Right cardiac atrium (tissue), 5 donors: Measurements from ENCODE around the gene TCP1. TPM values are rescaled to one million over a fixed set of nuclear protein-coding genes. Genes with fewer than 3 reads are reported as not detected.

Experiments
- ATAC-seq, 2 donors: fragments of 200-7000 bp; cut with Tn5 transposase; one replicate each; pipeline versions ENCODE4 v1.8.0 to v1.9.1; 2020; ENCODE audit warnings: moderate library complexity in 2 of 2, mild to moderate bottlenecking in 1 of 2
- DNase-seq, 3 donors: peaks; one replicate each; pipeline ENCODE4 v3.0.0-alpha.2; 2020
- H3K27ac ChIP-seq: one replicate; pipeline ENCODE4 v1.5.1; 2013; ENCODE audit warnings: mild to moderate bottlenecking, low read length, control low read depth, moderate library complexity
- H3K27me3 ChIP-seq: one replicate; pipeline ENCODE4 v1.6.1; 2013; ENCODE audit not compliant: control insufficient read depth, insufficient read depth
- H3K4me1 ChIP-seq: one replicate; pipeline ENCODE4 v1.6.1; 2013; ENCODE audit warnings: low read length; ENCODE audit not compliant: control insufficient read depth, insufficient read depth
- H3K4me3 ChIP-seq: one replicate; pipeline ENCODE4 v1.5.1; 2013; ENCODE audit warnings: low read length, control low read depth
- H3K9me3 ChIP-seq: one replicate; pipeline ENCODE4 v1.6.1; 2013; ENCODE audit warnings: low read length; ENCODE audit not compliant: control insufficient read depth
- WGBS: extraction: QIAGEN DNeasy Blood & Tissue Kit; methylation state at CpG from one replicate; pipeline ENCODE4 v1.1.7; 2013; 5-methylcytosine and 5-hydroxymethylcytosine counted together
- intact Hi-C, 4 donors: fragments of 100-400 bp; cut with DNase I; formaldehyde crosslinking; loops; one replicate each; pipeline versions ENCODE4 v1.11.0 to v1.14.0; 2022 to 2023
- polyA plus RNA-seq: library from polyadenylated mRNA; stranded (reverse); fragments of 200-250 nt; gene quantifications from one replicate; pipeline ENCODE4 v1.2.3, GENCODE V29; 2013
- total RNA-seq, 4 donors: library from RNA; stranded (reverse); fragmentation: NEBNext Ultra II Directional; extraction: Animal tissue kit (Norgen Biotek cat#: 25700); gene quantifications; one replicate each; pipeline ENCODE4 v1.2.1, GENCODE V29; 2021
- donor health status: healthy with polysubstance abuse.
- donor health status: DM: no; HTN: yes; CAD: no.
- donor health status: DM: no; HTN: no; CAD: no.
- donor health status: DM: no; HTN: yes; CAD: no; lungs with severe emphysema.
- donor health status: DM: yes; HTN: yes; CAD: no.

TCP1 gene
- total and polyA plus RNA-seq, 5 donors = 123 to 161 (median 136) TPM

DNA sequence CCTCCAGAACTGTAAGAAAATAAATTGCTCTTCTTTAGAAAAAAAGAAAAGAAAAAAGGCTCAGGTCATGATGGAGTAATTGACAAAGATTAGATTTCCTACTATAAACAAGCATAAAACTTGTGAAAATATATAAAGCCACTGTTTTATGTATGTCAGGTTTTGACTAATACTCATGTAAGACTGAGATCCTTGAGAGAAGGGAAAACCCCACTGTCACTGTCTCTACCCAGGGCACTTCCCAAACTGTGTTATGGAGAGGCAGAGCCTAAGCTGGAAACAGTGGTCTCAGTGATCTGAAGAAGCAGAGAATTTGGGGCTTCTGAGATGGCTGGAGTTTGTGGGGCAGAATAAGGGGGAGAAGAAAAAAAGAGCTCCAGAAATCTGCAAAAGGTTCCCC is 19.9 kb downstream of the TCP1 start:
- intact Hi-C loops = no loop called here
- no peak overlapping the region for H3K4me3 ChIP-seq

GRCh38 chr6:159766906-159767305 is 22.5 kb downstream of the TCP1 start:
- H3K27me3 ChIP-seq = no peaks in the 10 kb centered on the region
- DNase-seq (no peak), ATAC-seq (no peak)
- H3K27ac ChIP-seq = no peak overlapping the region
- no peak overlapping the region for H3K4me3 ChIP-seq
- H3K4me1 ChIP-seq = peaks cover 5% of the 10 kb centered on the region
- intact Hi-C loops = no loop called here
- H3K9me3 ChIP-seq = no peaks in the 10 kb centered on the region

More for the DNA sequence above, 19.9 kb downstream of the TCP1 start:
- Histone ChIP-seq H3K27me3 (no peaks in the 10 kb centered on the region), H3K4me1 (no peaks in the 10 kb centered on the region), H3K27ac (no peak overlapping the region), H3K9me3 (no peaks in the 10 kb centered on the region)
- ATAC-seq = no peak
- no peak for DNase-seq

DNA sequence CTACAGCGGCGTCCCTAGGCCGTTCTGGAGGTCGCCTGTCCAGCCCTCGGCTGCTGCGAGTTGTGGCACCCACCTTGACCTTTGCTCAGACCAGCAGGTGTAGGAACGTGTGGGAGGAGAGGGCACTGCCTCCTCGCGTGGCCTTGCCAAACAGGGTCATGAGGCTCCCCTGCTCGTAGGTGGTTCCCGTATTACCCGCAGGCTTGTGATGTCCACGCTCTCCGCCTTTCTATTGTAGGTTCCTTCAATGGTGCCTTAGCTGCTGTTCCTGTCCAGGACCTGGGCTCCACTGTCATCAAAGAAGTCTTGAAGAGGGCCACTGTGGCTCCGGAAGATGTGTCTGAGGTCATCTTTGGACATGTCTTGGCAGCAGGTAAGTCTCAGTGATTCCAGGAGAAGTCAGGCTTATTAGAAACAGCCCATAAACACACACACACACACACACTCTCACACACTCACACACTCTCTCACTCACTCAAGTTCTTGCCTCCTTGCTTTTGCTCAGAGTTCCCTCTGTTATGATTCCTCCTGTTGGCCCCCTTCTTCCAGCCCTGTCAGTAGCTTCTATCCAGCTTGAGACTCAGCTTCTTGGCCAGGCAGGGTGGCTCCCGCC is 26.6 kb downstream of the TCP1 start:
- intact Hi-C loops = no loop called here
- peak in 1 of 3 donors; percentile 63 for DNase-seq
- H3K27me3 ChIP-seq = no peaks in the 10 kb centered on the region

DNA sequence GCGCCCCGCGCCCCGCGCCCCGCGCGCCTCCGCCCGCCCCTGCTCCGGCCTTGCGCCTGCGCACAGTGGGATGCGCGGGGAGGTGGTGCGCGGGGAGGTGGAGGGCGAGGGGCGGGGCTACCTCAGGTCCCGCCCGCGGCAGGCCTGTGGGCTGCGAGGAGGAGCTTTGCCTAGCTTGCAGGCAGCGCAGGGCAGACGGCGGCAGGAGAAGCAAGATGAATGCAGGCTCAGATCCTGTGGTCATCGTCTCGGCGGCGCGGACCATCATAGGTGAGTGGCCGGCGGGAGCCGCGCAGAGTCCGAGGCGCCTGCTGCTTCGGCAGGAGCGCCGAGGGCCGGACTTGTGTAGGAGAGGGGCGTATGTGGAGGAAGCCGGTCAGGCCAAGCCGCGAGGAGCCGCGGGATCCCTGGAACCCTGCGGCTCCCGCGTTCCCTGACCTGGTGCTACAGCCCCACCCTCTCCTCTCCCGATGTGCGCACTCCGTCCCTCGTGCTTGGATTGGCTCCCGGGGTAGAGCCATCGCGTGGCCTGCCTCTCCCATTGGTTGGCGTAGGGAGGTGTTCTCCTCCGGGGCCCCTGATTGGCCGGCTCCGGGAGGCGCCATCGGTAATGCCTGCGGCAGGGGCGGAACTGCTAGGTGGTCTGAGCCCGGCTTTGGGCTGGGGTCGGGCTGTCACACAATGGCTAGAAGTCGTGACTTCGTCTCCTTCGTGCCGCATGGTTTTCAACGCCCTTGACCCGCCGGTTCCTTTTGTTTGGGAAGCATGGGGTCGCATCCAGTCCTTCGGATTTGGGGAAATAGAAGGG is 27.3 kb downstream of the TCP1 start, which contains the start of gene ACAT2:
ACAT2 (plus strand) TSS at position 173 of the 808 bp plus-strand sequence; CDS start at position 216, 43 bp downstream.
- intact Hi-C loops = no loop called here
- Histone ChIP-seq H3K27ac (peak within 1 kb of the TSS; percentile 95), H3K9me3 (no peaks in the 10 kb centered on the region), H3K4me3 (peak within 1 kb of the TSS; percentile 72), H3K4me1 (peaks cover 5% of the 10 kb centered on the region), H3K27me3 (no peaks in the 10 kb centered on the region)
- DNase-seq = peak; percentile 97 to 98 (median 98)
- WGBS = under 1% methylated on average over 76 of the region's 76 CpGs
- peak; percentile 99 for ATAC-seq

More for the DNA sequence above, 26.6 kb downstream of the TCP1 start:
- Histone ChIP-seq H3K9me3 (no peaks in the 10 kb centered on the region), H3K4me3 (peak overlapping the region; percentile 72), H3K27ac (peak overlapping the region; percentile 64), H3K4me1 (peaks cover 5% of the 10 kb centered on the region)
- 23% methylated on average over 16 of the region's 16 CpGs for WGBS
- peak; percentile 1 to 4 for ATAC-seq

- Histone ChIP-seq H3K4me3 (peak overlapping the region; percentile 72), H3K27me3 (no peaks in the 10 kb centered on the region), H3K9me3 (no peaks in the 10 kb centered on the region), H3K4me1 (peaks cover 5% of the 10 kb centered on the region), H3K27ac (peak overlapping the region; percentile 75)
- no peak for ATAC-seq
- peak; percentile 37 to 65 (median 64) for DNase-seq
- intact Hi-C loops = no loop called here
- 9% methylated on average over 45 of the region's 45 CpGs for WGBS
Measured at GRCh38 chr6:159761129-159761872, 28.1 kb downstream of the TCP1 start.

DNA sequence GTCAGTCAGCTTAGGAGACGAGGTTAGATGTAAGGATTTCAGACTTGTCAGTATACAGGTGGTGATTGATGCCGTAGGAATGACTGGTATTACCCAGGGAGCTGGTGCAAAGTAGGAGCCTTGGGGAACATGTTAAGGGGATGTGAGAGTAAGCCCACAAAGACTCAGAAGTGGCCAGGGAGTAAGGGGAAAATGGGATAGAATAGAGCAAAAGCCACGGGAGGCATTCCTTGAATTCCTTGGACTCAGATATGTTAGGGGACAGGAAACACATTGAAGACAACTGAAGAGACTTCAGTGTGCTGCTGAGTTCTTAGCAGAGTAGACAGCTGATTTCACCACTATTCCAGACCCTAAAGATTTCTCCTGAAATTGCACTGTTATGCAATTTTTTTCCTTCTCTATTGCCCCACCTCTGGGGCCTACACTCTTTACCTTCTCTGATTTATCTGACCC is 28.8 kb downstream of the TCP1 start:
- 50% methylated on average over 3 of the region's 3 CpGs for WGBS
- Histone ChIP-seq H3K4me3 (no peak overlapping the region), H3K4me1 (peaks cover 5% of the 10 kb centered on the region), H3K27me3 (no peaks in the 10 kb centered on the region), H3K9me3 (no peaks in the 10 kb centered on the region), H3K27ac (no peak overlapping the region)
- no peak for DNase-seq
- intact Hi-C loops = no loop called here
- no peak for ATAC-seq

DNA sequence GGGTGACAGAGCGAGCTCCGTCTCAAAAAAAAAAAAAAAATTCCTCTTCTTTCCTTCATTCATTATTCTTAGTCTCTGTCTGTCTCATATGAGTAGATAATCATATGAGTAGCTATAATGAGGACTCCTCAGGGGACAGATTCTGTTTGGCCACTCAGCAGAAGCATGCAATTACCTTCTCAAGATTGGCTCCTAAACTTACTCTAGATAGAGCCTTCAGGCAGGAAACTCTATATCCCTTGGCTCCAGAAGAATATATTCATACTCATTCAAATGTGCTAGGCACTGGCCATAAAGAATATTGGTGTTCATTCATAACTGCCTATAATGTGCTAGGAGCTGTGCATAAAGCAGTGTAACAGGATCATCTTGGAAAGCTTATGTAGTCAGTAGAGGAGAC is 29.8 kb downstream of the TCP1 start:
- Histone ChIP-seq H3K27ac (no peak overlapping the region), H3K27me3 (no peaks in the 10 kb centered on the region), H3K9me3 (no peaks in the 10 kb centered on the region), H3K4me1 (peaks cover 5% of the 10 kb centered on the region), H3K4me3 (no peak overlapping the region)
- WGBS = 70% methylated on average over 1 of the region's 2 CpGs
- ATAC-seq = no peak
- DNase-seq = no peak
- intact Hi-C loops = no loop called here

- ATAC-seq = no peak
- Histone ChIP-seq H3K4me1 (peaks cover 5% of the 10 kb centered on the region), H3K4me3 (no peak overlapping the region), H3K27me3 (no peaks in the 10 kb centered on the region), H3K27ac (no peak overlapping the region), H3K9me3 (no peaks in the 10 kb centered on the region)
- WGBS = 92% methylated on average over 7 of the region's 7 CpGs
- intact Hi-C loops = no loop called here
- DNase-seq = no peak
Measured at GRCh38 chr6:159758031-159759001, 31.1 kb downstream of the TCP1 start.

DNA sequence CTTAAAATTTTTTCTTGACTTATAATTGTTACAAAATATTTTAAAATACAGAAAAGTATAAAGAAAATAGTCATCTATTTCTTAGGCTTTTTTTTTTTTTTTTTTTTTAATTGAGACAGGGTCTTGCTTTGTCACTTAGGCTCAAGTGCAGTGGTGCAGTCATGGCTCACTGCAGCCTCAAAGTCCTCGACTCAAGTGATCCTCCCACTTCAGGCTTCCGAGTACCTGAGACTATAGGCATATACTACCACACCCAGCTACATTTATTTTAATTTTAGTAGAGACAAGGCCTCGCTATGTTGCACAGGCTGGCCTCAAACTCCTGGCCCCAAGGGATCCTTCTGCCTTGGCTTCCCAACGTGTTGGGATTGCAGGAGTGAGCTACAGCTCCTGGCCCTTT is 32.9 kb downstream of the TCP1 start:
- ATAC-seq (no peak), DNase-seq (no peak)
- no peaks in the 10 kb centered on the region for H3K9me3 ChIP-seq
- WGBS = 76% methylated on average over 4 of the region's 4 CpGs
- H3K27me3 ChIP-seq = no peaks in the 10 kb centered on the region
- H3K4me1 ChIP-seq = no peaks in the 10 kb centered on the region
- intact Hi-C loops = no loop called here
- no peak overlapping the region for H3K27ac ChIP-seq
- H3K4me3 ChIP-seq = no peak overlapping the region
